Ectodermal cell (in vitro differentiated cells): ENCODE measurements around the gene CC2D2B.
"Not testable (repeated sequence)": the region's sequence is repeated elsewhere in the genome, so short reads cannot be mapped to it uniquely, and the experiment has no call there.

Source experiments
- H3K27ac ChIP-seq: 2 replicates; pipeline ENCODE4 v1.7.0; 2013; ENCODE audit warnings: mild to moderate bottlenecking, low read depth, low read length; ENCODE audit not compliant: insufficient read depth, poor library complexity, severe bottlenecking
- H3K27me3 ChIP-seq: 2 replicates; pipeline ENCODE4 v1.7.0; 2013; ENCODE audit warnings: mild to moderate bottlenecking, low read length; ENCODE audit not compliant: insufficient read depth, control insufficient read depth, poor library complexity, severe bottlenecking
- H3K36me3 ChIP-seq: one replicate; pipeline ENCODE4 v1.7.0; 2013; ENCODE audit warnings: low read length; ENCODE audit not compliant: control insufficient read depth, insufficient read depth
- H3K4me1 ChIP-seq: one replicate; pipeline ENCODE4 v1.7.0; 2013; ENCODE audit warnings: low read length; ENCODE audit not compliant: control insufficient read depth, insufficient read depth
- H3K4me3 ChIP-seq: 2 replicates; pipeline ENCODE4 v1.7.0; 2013; ENCODE audit warnings: low read depth, low read length, control low read depth; ENCODE audit not compliant: insufficient read depth
- H3K9me3 ChIP-seq: 2 replicates; pipeline ENCODE4 v1.7.0; 2013; ENCODE audit warnings: mild to moderate bottlenecking, low read length, moderate library complexity; ENCODE audit not compliant: control insufficient read depth
- WGBS, 2 experiments: methylation state at CpG; one replicate each; pipeline ENCODE4 v1.1.7; 2013; ENCODE audit warnings: missing lambda C conversion rate in 2 of 2; 5-methylcytosine and 5-hydroxymethylcytosine counted together

Gene CC2D2B

GRCh38 chr10:95873651-95874050 lies 34.1 kb upstream of the CC2D2B start:
- Histone ChIP-seq H3K27me3 (no peaks in the 10 kb centered on the region), H3K4me1 (no peaks in the 10 kb centered on the region), H3K36me3 (peaks cover 11% of the 10 kb centered on the region), H3K27ac (no peak overlapping the region), H3K9me3 (no peaks in the 10 kb centered on the region), H3K4me3 (no peak overlapping the region)
- WGBS, 2 experiments, result 92 to 93% methylated on average over 4 of the region's 4 CpGs

GRCh38 chr10:95874783-95875182 lies 33.0 kb upstream of the CC2D2B start:
- not testable (repeated sequence) for H3K27ac ChIP-seq, H3K4me3 ChIP-seq, H3K27me3 ChIP-seq, H3K4me1 ChIP-seq, H3K9me3 ChIP-seq
- peaks cover 11% of the 10 kb centered on the region for H3K36me3 ChIP-seq

- 94 to 100% methylated on average over 1 of the region's 1 CpG for WGBS, 2 experiments
- no peaks in the 10 kb centered on the region for H3K27me3 ChIP-seq
- H3K4me1 ChIP-seq, result no peaks in the 10 kb centered on the region
- no peaks in the 10 kb centered on the region for H3K9me3 ChIP-seq
- H3K27ac ChIP-seq, result no peak overlapping the region
- H3K4me3 ChIP-seq, result no peak overlapping the region
- H3K36me3 ChIP-seq, result peaks cover 11% of the 10 kb centered on the region
Measured at GRCh38 chr10:95876756-95877155, 31.0 kb upstream of the CC2D2B start.

GRCh38 chr10:95877881-95878280 lies 29.9 kb upstream of the CC2D2B start:
- Histone ChIP-seq H3K27me3 (no peaks in the 10 kb centered on the region), H3K9me3 (no peaks in the 10 kb centered on the region), H3K36me3 (peaks cover 11% of the 10 kb centered on the region), H3K4me1 (no peaks in the 10 kb centered on the region), H3K4me3 (no peak overlapping the region), H3K27ac (no peak overlapping the region)

- no peak overlapping the region for H3K4me3 ChIP-seq
- H3K4me1 ChIP-seq, result no peaks in the 10 kb centered on the region
- H3K27ac ChIP-seq, result no peak overlapping the region
- no peaks in the 10 kb centered on the region for H3K27me3 ChIP-seq
- H3K36me3 ChIP-seq, result peaks cover 5% of the 10 kb centered on the region
- 94 to 96% methylated on average over 2 of the region's 2 CpGs for WGBS, 2 experiments
- H3K9me3 ChIP-seq, result no peaks in the 10 kb centered on the region
Measured at GRCh38 chr10:95880704-95881103, 27.1 kb upstream of the CC2D2B start.

GRCh38 chr10:95881316-95881715 lies 26.5 kb upstream of the CC2D2B start:
- H3K9me3 ChIP-seq, result no peaks in the 10 kb centered on the region
- no peaks in the 10 kb centered on the region for H3K27me3 ChIP-seq
- peaks cover 1% of the 10 kb centered on the region for H3K36me3 ChIP-seq
- no peak overlapping the region for H3K4me3 ChIP-seq
- H3K4me1 ChIP-seq, result no peaks in the 10 kb centered on the region
- no peak overlapping the region for H3K27ac ChIP-seq

- no peaks in the 10 kb centered on the region for H3K27me3 ChIP-seq
- no peaks in the 10 kb centered on the region for H3K9me3 ChIP-seq
- H3K36me3 ChIP-seq, result peaks cover 2% of the 10 kb centered on the region
- 90 to 94% methylated on average over 1 of the region's 2 CpGs for WGBS, 2 experiments
- H3K4me1 ChIP-seq, result no peaks in the 10 kb centered on the region
- H3K27ac ChIP-seq, result no peak overlapping the region
- H3K4me3 ChIP-seq, result no peak overlapping the region
Measured at GRCh38 chr10:95889830-95890229, 17.9 kb upstream of the CC2D2B start.

- peaks cover 5% of the 10 kb centered on the region for H3K36me3 ChIP-seq
- H3K4me3 ChIP-seq, result no peak overlapping the region
- H3K27ac ChIP-seq, result no peak overlapping the region
- no peaks in the 10 kb centered on the region for H3K27me3 ChIP-seq
- H3K4me1 ChIP-seq, result no peaks in the 10 kb centered on the region
- H3K9me3 ChIP-seq, result no peaks in the 10 kb centered on the region
- WGBS, 2 experiments, result 93 to 95% methylated on average over 4 of the region's 4 CpGs
Measured at GRCh38 chr10:95896071-95896850, 11.5 kb upstream of the CC2D2B start.

- 96 to 97% methylated on average over 10 of the region's 12 CpGs for WGBS, 2 experiments
- not testable (repeated sequence) for H3K27me3 ChIP-seq, H3K27ac ChIP-seq, H3K4me3 ChIP-seq, H3K9me3 ChIP-seq, H3K4me1 ChIP-seq, H3K36me3 ChIP-seq
Measured at GRCh38 chr10:95905897-95906580, 1.7 kb upstream of the CC2D2B start.

- H3K4me3 ChIP-seq, result peak overlapping the region; percentile 79
- H3K27me3 ChIP-seq, result peaks cover 3% of the 10 kb centered on the region
- H3K36me3 ChIP-seq, result no peaks in the 10 kb centered on the region
- H3K9me3 ChIP-seq, result no peaks in the 10 kb centered on the region
- 16 to 17% methylated on average over 21 of the region's 22 CpGs for WGBS, 2 experiments
- no peaks in the 10 kb centered on the region for H3K4me1 ChIP-seq
- no peak overlapping the region for H3K27ac ChIP-seq
Measured at GRCh38 chr10:95906677-95907455, 909 bp upstream of the CC2D2B start.
